GM19023 (cell line): Measurements from ENCODE around the gene MYOT.
"Not testable (repeated sequence)": the region's sequence is repeated elsewhere in the genome, so short reads cannot be mapped to it uniquely, and the experiment has no call there.

Experiments used
- ATAC-seq: cut with Tn5 transposase; IDR thresholded peaks from one replicate; pipeline ENCODE4 v1.9.1; 2021; ENCODE audit warnings: mild to moderate bottlenecking, moderate library complexity; ENCODE audit not compliant: unreplicated experiment

Gene MYOT

GRCh38 chr5:137856201-137856600 lies 11.5 kb upstream of the MYOT start:
- ATAC-seq, result no peak

- no peak for ATAC-seq
Observed at GRCh38 chr5:137856916-137857862, 10.5 kb upstream of the MYOT start.

- ATAC-seq, result peak; percentile 77
Observed at GRCh38 chr5:137858223-137858916, 9.3 kb upstream of the MYOT start.

GRCh38 chr5:137858954-137859353 lies 8.7 kb upstream of the MYOT start:
- no peak for ATAC-seq

GRCh38 chr5:137862251-137862650 lies 5.4 kb upstream of the MYOT start:
- no peak for ATAC-seq

GRCh38 chr5:137863653-137864052 lies 4.0 kb upstream of the MYOT start:
- not testable (repeated sequence) for ATAC-seq

- ATAC-seq, result no peak
Observed at GRCh38 chr5:137866541-137867388, 895 bp upstream of the MYOT start.

GRCh38 chr5:137870647-137871339 lies 3.1 kb downstream of the MYOT start:
- ATAC-seq, result no peak

GRCh38 chr5:137871571-137871970 lies 3.9 kb downstream of the MYOT start:
- ATAC-seq, result no peak

- no peak for ATAC-seq
Observed at GRCh38 chr5:137872466-137872865, 4.8 kb downstream of the MYOT start.

- ATAC-seq, result no peak
Observed at GRCh38 chr5:137876101-137876500, 8.4 kb downstream of the MYOT start.

- ATAC-seq, result no peak
Observed at GRCh38 chr5:137880313-137880712, 12.7 kb downstream of the MYOT start.

- no peak for ATAC-seq
Observed at GRCh38 chr5:137887831-137888230, 20.2 kb downstream of the MYOT start.

- no peak for ATAC-seq
Observed at GRCh38 chr5:137888466-137888862, 20.8 kb downstream of the MYOT start.

GRCh38 chr5:137888863-137889759 lies 21.5 kb downstream of the MYOT start, which contains the start of gene PKD2L2:
Gene PKD2L2, plus strand, starts transcription at chr5:137889457. Its CDS starts 35 bp downstream, at chr5:137889492.
- ATAC-seq, result peak; percentile 97

GRCh38 chr5:137890845-137891244 lies 23.2 kb downstream of the MYOT start:
- ATAC-seq, result no peak

GRCh38 chr5:137891849-137892248 lies 24.2 kb downstream of the MYOT start:
- ATAC-seq, result no peak

- ATAC-seq, result no peak
Observed at GRCh38 chr5:137894586-137894985, 26.9 kb downstream of the MYOT start.

GRCh38 chr5:137896560-137896959 lies 28.9 kb downstream of the MYOT start:
- ATAC-seq, result no peak
